DND-41 (cell line): ENCODE measurements around the gene AMH.

Experiments
- ATAC-seq: fragments of 200-7000 bp; cut with Tn5 transposase; 3 replicates; pipeline ENCODE4 v1.9.1; 2021; ENCODE audit warnings: low read depth; ENCODE audit not compliant: insufficient read depth
- DNase-seq: peaks from one replicate; pipeline ENCODE4 v3.0.0-alpha.2; 2020
- H2AFZ ChIP-seq: 2 replicates; pipeline ENCODE4 v1.6.0; 2012; ENCODE audit warnings: low read depth, low read length
- H3K27ac ChIP-seq: 2 replicates; pipeline ENCODE4 v1.5.1; 2012; ENCODE audit warnings: low read length, inconsistent platforms
- H3K27me3 ChIP-seq: fragments of 200-600 bp; sonication (generic); 2 replicates; pipeline ENCODE4 v1.6.0; 2012; ENCODE audit warnings: low read length, mild to moderate bottlenecking, inconsistent platforms; ENCODE audit not compliant: insufficient read depth, poor library complexity
- H3K36me3 ChIP-seq: 2 replicates; pipeline ENCODE4 v1.5.1; 2012; ENCODE audit warnings: low read length, inconsistent platforms; ENCODE audit not compliant: insufficient read depth
- H3K4me1 ChIP-seq: 2 replicates; pipeline ENCODE4 v1.5.1; 2012; ENCODE audit warnings: mild to moderate bottlenecking, low read length; ENCODE audit not compliant: insufficient read depth
- H3K4me2 ChIP-seq: 2 replicates; pipeline ENCODE4 v1.6.0; 2012; ENCODE audit warnings: mild to moderate bottlenecking, moderate library complexity, low read length, inconsistent platforms; ENCODE audit not compliant: insufficient read depth
- H3K4me3 ChIP-seq, 2 experiments: fragments of 200-600 bp in 1 of 2; shearing (Covaris generic) in 1 of 2; 2 replicates each; pipeline ENCODE4 v1.5.1; 2012 to 2016; ENCODE audit warnings: inconsistent platforms in 2 of 2, low read length in 2 of 2, mild to moderate bottlenecking in 2 of 2, low read depth in 1 of 2, moderate library complexity in 1 of 2
- H3K79me2 ChIP-seq: 2 replicates; pipeline ENCODE4 v1.6.0; 2012; ENCODE audit warnings: low read length, inconsistent platforms; ENCODE audit not compliant: insufficient read depth
- H3K9ac ChIP-seq: 2 replicates; pipeline ENCODE4 v1.6.0; 2012; ENCODE audit warnings: low read depth, mild to moderate bottlenecking, inconsistent platforms, low read length, moderate library complexity
- H3K9me3 ChIP-seq: 2 replicates; pipeline ENCODE4 v1.5.1; 2012; ENCODE audit warnings: low read length, moderate library complexity, mild to moderate bottlenecking, inconsistent platforms; ENCODE audit not compliant: insufficient read depth, severe bottlenecking
- H4K20me1 ChIP-seq: 2 replicates; pipeline ENCODE4 v1.6.0; 2012; ENCODE audit warnings: low read length; ENCODE audit not compliant: insufficient read depth
- CTCF ChIP-seq: IDR thresholded peaks from 2 replicates; pipeline ENCODE4 v1.5.1; 2012; ENCODE audit warnings: borderline replicate concordance, low read length, moderate library complexity, mild to moderate bottlenecking; ENCODE audit not compliant: poor library complexity, severe bottlenecking; ENCODE audit errors: extremely low read depth
- EZH2 ChIP-seq: IDR thresholded peaks from 3 replicates; pipeline ENCODE4 v1.6.1; 2012; ENCODE audit warnings: borderline replicate concordance, low read depth, mild to moderate bottlenecking, moderate library complexity, low read length, inconsistent platforms; ENCODE audit not compliant: severe bottlenecking

Gene AMH

DNA sequence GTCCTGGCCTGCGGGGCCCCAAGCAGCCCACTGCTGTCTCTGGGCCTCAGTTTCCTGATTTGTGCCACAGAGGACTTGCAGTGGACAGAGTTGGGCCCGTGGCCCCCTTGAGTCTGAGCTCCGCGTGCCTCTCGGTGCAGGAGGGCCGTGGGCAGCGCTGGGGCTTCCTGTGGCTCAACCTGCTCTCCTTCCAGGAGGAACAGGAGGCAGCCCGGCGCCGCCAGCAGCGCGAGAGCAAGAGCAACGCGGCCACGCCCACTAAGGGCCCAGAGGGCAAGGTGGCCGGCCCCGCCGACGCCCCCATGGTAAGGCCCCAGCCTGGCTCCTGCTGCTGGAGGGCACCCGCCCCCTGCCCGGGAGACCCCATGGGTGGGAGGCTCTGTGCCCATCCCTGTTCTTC, 38.9 kb upstream of the AMH start:
- H3K4me3 ChIP-seq = no peak overlapping the region
- TF ChIP-seq CTCF (no peak), EZH2 (no peak)
- DNase-seq = no peak
- no peak overlapping the region for H2AFZ ChIP-seq
- no peak overlapping the region for H3K9ac ChIP-seq
- H3K9me3 ChIP-seq = no peaks in the 10 kb centered on the region
- H3K79me2 ChIP-seq = peaks cover 29% of the 10 kb centered on the region
- no peaks in the 10 kb centered on the region for H3K27me3 ChIP-seq
- H3K4me1 ChIP-seq = no peaks in the 10 kb centered on the region
- H3K4me2 ChIP-seq = no peak overlapping the region
- no peak overlapping the region for H3K27ac ChIP-seq
- peaks cover 52% of the 10 kb centered on the region for H4K20me1 ChIP-seq
- peaks cover 100% of the 10 kb centered on the region for H3K36me3 ChIP-seq
- no peak for ATAC-seq

DNA sequence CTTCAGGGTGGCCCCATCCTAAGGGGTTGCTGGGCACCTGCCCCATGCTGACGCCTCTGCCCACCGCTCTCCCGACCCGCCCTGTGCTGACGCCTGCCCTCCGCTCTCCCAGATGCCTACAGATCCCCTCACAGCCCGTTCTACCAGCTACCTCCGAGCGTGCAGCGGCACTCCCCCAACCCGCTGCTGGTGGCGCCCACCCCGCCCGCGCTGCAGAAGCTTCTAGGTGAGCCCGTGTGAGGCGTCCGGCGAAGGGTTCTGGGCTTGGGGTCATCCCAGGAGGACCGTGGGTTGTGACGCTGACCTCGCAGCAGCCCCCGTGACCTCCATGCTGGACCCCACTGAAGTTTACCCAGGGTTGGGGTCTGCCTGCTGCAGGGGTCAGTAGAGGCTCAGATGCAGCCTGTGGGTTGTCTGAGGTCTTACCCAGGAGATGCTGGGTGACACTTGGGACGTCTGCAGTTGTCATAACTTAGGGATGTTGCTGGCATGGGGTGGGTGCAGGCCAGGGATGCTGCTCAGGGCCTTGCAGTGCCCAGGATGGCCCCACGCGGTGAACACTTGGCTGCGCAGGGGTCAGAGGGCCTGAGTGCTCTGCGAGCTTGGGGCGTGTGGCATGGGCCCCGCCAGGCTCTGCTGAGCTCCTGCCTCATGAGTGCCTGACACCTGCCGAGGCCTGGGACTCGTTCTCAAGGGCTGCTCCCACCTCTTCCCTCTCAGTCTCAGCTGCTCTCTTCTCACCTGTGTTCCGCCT, 38.0 kb upstream of the AMH start:
- Histone ChIP-seq H3K4me2 (no peak overlapping the region), H3K27ac (no peak overlapping the region), H4K20me1 (peaks cover 54% of the 10 kb centered on the region), H3K4me3 (no peak overlapping the region), H2AFZ (no peak overlapping the region), H3K36me3 (peaks cover 100% of the 10 kb centered on the region), H3K4me1 (no peaks in the 10 kb centered on the region), H3K27me3 (no peaks in the 10 kb centered on the region), H3K9me3 (no peaks in the 10 kb centered on the region), H3K9ac (no peak overlapping the region), H3K79me2 (peaks cover 23% of the 10 kb centered on the region)
- no peak for ATAC-seq
- DNase-seq = no peak
- TF ChIP-seq EZH2 = no peak
- TF ChIP-seq CTCF = no peak

GRCh38 chr19:2212861-2213711, 36.0 kb upstream of the AMH start:
- H3K27me3 ChIP-seq = no peaks in the 10 kb centered on the region
- no peaks in the 10 kb centered on the region for H3K4me1 ChIP-seq
- no peak overlapping the region for H3K4me3 ChIP-seq
- no peak for ATAC-seq
- peaks cover 100% of the 10 kb centered on the region for H3K36me3 ChIP-seq
- DNase-seq = no peak
- peaks cover 47% of the 10 kb centered on the region for H4K20me1 ChIP-seq
- no peak overlapping the region for H3K27ac ChIP-seq
- no peaks in the 10 kb centered on the region for H3K9me3 ChIP-seq
- no peak for TF ChIP-seq EZH2
- no peak for TF ChIP-seq CTCF
- no peak overlapping the region for H2AFZ ChIP-seq
- H3K4me2 ChIP-seq = no peak overlapping the region
- H3K9ac ChIP-seq = no peak overlapping the region
- H3K79me2 ChIP-seq = peaks cover 9% of the 10 kb centered on the region; the same call in 1 of the 2 replicates
